ENCODE results near the gene DDX24.

- TF ChIP-seq CTCF (conservative IDR thresholded peaks at IDR 0.05) = no peak
- no peak for TF ChIP-seq EZH2 (IDR thresholded peaks at IDR 0.05; ENCODE audit: low read depth)
Observed at GRCh38 chr14:94038921-94039629, 41.9 kb downstream of the DDX24 start.
